ENCODE results near the gene TM9SF4.

The TM9SF4 gene

GRCh38 chr20:32206760-32207625, 97.5 kb downstream of the TM9SF4 start:
- DNase-seq (ENCODE audit: low spot score) = no peak

GRCh38 chr20:32207626-32208498, 98.3 kb downstream of the TM9SF4 start, which contains the start of the genes PLAGL2 and POFUT1:
Gene PLAGL2, minus strand, starts transcription at chr20:32207743. Its CDS starts 5,565 bp downstream, at chr20:32202178.
Gene POFUT1, plus strand, starts transcription at chr20:32207880. Its CDS starts 62 bp downstream, at chr20:32207942.
- peak; percentile 90 for DNase-seq (ENCODE audit: low spot score)

- no peak for DNase-seq (ENCODE audit: low spot score)
Observed at GRCh38 chr20:32208499-32209154, 99.1 kb downstream of the TM9SF4 start.

- DNase-seq (ENCODE audit: low spot score) = peak; percentile 43
Observed at GRCh38 chr20:32209850-32210605, 100.5 kb downstream of the TM9SF4 start.

GRCh38 chr20:32213870-32214269, 104.4 kb downstream of the TM9SF4 start:
- DNase-seq (ENCODE audit: low spot score) = no peak

GRCh38 chr20:32215147-32215546, 105.6 kb downstream of the TM9SF4 start:
- DNase-seq (ENCODE audit: low spot score) = no peak

- DNase-seq (ENCODE audit: low spot score) = no peak
Observed at GRCh38 chr20:32215729-32216128, 106.2 kb downstream of the TM9SF4 start.

GRCh38 chr20:32216179-32217142, 106.9 kb downstream of the TM9SF4 start:
- DNase-seq (ENCODE audit: low spot score) = no peak

Measured in kidney tubule cell (primary cell).